ENCODE results near the gene BHLHA15.

BHLHA15 gene

DNA sequence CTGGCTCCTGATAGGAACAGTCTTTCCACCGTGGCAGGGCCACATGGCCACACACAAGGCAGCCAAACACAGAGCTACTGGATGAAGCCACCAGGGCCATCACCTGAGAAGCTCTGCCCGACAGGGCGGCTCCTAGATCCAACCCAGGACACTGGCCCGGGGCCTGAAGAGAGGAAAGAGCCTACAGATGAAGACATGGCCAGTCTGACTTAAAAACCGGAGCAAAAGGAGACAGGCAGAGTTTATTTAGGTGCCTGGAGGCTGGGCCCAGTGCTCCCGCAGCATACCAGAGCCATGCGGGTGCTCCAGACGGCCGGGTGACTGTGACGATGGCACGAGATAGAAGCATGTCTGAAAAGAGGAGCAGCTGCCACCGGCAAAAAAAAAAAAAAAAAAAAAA lies 36.9 kb downstream of the BHLHA15 start:
- Histone ChIP-seq H3K27ac (ENCODE audit: extremely low read depth, low read depth, low read length) (no peak overlapping the region), H3K36me3 (ENCODE audit: control insufficient read depth in 2 of 2, insufficient read depth in 1 of 2, low read length in 2 of 2) (peaks cover 3 to 4% of the 10 kb centered on the region in 2 experiments; a peak in 2 of 3 replicates), H3K4me3 (ENCODE audit: low read depth, low read length) (no peak overlapping the region), H3K9me3 (ENCODE audit: control insufficient read depth, insufficient read depth, low read depth, low read length) (no peaks in the 10 kb centered on the region), H3K4me1 (ENCODE audit: control insufficient read depth, insufficient read depth, low read length) (peaks cover 2% of the 10 kb centered on the region; the same call in 1 of the 2 replicates)
- CTCF ChIA-PET = interaction anchor here (0.5 kb wide), 1 partner anchor 624 kb away, joined by 4 read pairs; no protein-coding TSS in a partner anchor
- no peak for TF ChIP-seq ZNF658 (tag by site-specific recombination; IDR thresholded peaks at IDR 0.05)
- TF ChIP-seq ZNF175 (tag by site-specific recombination; IDR thresholded peaks at IDR 0.05) = no peak
- TF ChIP-seq ZNF521 (tag by site-specific recombination; IDR thresholded peaks at IDR 0.05) = no peak
- no peak for TF ChIP-seq HOXD13 (CRISPR knock-in tag; IDR thresholded peaks at IDR 0.05; ENCODE audit: borderline replicate concordance)
- TF ChIP-seq ZNF2 (tag by site-specific recombination; IDR thresholded peaks at IDR 0.05) = no peak
- no peak for TF ChIP-seq ZNF114 (tag by site-specific recombination; IDR thresholded peaks at IDR 0.05)
- no peak for TF ChIP-seq ZNF433 (tag by site-specific recombination; IDR thresholded peaks at IDR 0.05; ENCODE audit: low read depth)
- TF ChIP-seq ZNF514 (tag by site-specific recombination; IDR thresholded peaks at IDR 0.05) = no peak
- no peak for TF ChIP-seq ZNF561 (tag by site-specific recombination; IDR thresholded peaks at IDR 0.05; ENCODE audit: borderline replicate concordance)
- TF ChIP-seq ZNF350 (tag by site-specific recombination; IDR thresholded peaks at IDR 0.05) = no peak
- TF ChIP-seq ZNF791 (tag by site-specific recombination; IDR thresholded peaks at IDR 0.05) = no peak
- no peak for TF ChIP-seq ZNF174 (tag by site-specific recombination; IDR thresholded peaks at IDR 0.05)
- no peak for TF ChIP-seq SP3 (tag by site-specific recombination; IDR thresholded peaks at IDR 0.05)
- no peak for TF ChIP-seq TRIM28 (IDR thresholded peaks at IDR 0.05; ENCODE audit: borderline replicate concordance, low read length)
- TF ChIP-seq, protein P1, sequence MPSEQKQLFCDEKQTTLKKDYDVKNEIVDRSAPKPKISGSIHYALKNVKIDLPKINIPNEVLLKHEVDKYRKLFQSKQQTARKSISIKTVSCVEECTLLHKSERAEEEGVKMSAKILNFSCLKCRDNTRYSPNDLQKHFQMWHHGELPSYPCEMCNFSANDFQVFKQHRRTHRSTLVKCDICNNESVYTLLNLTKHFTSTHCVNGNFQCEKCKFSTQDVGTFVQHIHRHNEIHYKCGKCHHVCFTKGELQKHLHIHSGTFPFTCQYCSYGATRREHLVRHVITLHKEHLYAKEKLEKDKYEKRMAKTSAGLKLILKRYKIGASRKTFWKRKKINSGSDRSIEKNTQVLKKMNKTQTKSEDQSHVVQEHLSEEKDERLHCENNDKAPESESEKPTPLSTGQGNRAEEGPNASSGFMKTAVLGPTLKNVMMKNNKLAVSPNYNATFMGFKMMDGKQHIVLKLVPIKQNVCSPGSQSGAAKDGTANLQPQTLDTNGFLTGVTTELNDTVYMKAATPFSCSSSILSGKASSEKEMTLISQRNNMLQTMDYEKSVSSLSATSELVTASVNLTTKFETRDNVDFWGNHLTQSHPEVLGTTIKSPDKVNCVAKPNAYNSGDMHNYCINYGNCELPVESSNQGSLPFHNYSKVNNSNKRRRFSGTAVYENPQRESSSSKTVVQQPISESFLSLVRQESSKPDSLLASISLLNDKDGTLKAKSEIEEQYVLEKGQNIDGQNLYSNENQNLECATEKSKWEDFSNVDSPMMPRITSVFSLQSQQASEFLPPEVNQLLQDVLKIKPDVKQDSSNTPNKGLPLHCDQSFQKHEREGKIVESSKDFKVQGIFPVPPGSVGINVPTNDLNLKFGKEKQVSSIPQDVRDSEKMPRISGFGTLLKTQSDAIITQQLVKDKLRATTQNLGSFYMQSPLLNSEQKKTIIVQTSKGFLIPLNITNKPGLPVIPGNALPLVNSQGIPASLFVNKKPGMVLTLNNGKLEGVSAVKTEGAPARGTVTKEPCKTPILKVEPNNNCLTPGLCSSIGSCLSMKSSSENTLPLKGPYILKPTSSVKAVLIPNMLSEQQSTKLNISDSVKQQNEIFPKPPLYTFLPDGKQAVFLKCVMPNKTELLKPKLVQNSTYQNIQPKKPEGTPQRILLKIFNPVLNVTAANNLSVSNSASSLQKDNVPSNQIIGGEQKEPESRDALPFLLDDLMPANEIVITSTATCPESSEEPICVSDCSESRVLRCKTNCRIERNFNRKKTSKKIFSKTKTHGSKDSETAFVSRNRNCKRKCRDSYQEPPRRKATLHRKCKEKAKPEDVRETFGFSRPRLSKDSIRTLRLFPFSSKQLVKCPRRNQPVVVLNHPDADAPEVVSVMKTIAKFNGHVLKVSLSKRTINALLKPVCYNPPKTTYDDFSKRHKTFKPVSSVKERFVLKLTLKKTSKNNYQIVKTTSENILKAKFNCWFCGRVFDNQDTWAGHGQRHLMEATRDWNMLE (tag by site-specific recombination; conservative IDR thresholded peaks at IDR 0.05; ENCODE audit: low read depth) = no peak
- TF ChIP-seq YY2 (tag by site-specific recombination; IDR thresholded peaks at IDR 0.05) = no peak
- POLR2A ChIA-PET = no interaction called here

DNA sequence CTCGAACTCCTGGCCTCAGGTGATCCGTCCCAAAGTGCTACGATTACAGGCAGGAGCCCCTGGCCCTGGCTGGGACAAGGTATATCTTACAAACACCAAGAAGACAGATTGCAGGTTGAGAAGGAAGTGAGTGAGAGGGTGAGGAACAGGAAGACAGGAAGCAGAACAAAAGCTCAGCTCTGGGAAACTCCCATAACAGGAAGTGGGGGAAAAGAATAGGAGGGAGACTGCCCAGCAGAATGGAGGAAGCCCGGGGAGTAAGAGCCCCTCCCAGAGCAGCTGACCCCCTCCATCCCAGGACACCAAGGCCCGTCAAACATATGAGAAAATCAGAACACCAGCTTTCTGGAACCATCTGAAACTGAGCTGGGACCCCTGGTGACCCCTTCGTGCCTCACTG lies 37.9 kb downstream of the BHLHA15 start:
- no peak overlapping the region for H3K4me3 ChIP-seq (ENCODE audit: low read depth, low read length)
- H3K36me3 ChIP-seq (ENCODE audit: control insufficient read depth in 2 of 2, insufficient read depth in 1 of 2, low read length in 2 of 2) = peaks cover 1 to 4% of the 10 kb centered on the region in 2 experiments; a peak in 2 of 3 replicates
- H3K9me3 ChIP-seq (ENCODE audit: control insufficient read depth, insufficient read depth, low read depth, low read length) = no peaks in the 10 kb centered on the region
- ChIA-PET CTCF (interaction anchor here (0.6 kb wide), 1 partner anchor 17 kb away, joined by 4 read pairs; no protein-coding TSS in a partner anchor), POLR2A (no interaction called here)
- peaks cover 2% of the 10 kb centered on the region; the same call in 1 of the 2 replicates for H3K4me1 ChIP-seq (ENCODE audit: control insufficient read depth, insufficient read depth, low read length)
- no peak overlapping the region for H3K27ac ChIP-seq (ENCODE audit: extremely low read depth, low read depth, low read length)
- TF ChIP-seq, protein P2, sequence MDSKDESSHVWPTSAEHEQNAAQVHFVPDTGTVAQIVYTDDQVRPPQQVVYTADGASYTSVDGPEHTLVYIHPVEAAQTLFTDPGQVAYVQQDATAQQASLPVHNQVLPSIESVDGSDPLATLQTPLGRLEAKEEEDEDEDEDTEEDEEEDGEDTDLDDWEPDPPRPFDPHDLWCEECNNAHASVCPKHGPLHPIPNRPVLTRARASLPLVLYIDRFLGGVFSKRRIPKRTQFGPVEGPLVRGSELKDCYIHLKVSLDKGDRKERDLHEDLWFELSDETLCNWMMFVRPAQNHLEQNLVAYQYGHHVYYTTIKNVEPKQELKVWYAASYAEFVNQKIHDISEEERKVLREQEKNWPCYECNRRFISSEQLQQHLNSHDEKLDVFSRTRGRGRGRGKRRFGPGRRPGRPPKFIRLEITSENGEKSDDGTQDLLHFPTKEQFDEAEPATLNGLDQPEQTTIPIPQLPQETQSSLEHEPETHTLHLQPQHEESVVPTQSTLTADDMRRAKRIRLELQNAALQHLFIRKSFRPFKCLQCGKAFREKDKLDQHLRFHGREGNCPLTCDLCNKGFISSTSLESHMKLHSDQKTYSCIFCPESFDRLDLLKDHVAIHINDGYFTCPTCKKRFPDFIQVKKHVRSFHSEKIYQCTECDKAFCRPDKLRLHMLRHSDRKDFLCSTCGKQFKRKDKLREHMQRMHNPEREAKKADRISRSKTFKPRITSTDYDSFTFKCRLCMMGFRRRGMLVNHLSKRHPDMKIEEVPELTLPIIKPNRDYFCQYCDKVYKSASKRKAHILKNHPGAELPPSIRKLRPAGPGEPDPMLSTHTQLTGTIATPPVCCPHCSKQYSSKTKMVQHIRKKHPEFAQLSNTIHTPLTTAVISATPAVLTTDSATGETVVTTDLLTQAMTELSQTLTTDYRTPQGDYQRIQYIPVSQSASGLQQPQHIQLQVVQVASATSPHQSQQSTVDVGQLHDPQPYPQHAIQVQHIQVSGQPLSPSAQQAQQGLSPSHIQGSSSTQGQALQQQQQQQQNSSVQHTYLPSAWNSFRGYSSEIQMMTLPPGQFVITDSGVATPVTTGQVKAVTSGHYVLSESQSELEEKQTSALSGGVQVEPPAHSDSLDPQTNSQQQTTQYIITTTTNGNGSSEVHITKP (tag by site-specific recombination; IDR thresholded peaks at IDR 0.05) = no peak
- TF ChIP-seq, protein P3, sequence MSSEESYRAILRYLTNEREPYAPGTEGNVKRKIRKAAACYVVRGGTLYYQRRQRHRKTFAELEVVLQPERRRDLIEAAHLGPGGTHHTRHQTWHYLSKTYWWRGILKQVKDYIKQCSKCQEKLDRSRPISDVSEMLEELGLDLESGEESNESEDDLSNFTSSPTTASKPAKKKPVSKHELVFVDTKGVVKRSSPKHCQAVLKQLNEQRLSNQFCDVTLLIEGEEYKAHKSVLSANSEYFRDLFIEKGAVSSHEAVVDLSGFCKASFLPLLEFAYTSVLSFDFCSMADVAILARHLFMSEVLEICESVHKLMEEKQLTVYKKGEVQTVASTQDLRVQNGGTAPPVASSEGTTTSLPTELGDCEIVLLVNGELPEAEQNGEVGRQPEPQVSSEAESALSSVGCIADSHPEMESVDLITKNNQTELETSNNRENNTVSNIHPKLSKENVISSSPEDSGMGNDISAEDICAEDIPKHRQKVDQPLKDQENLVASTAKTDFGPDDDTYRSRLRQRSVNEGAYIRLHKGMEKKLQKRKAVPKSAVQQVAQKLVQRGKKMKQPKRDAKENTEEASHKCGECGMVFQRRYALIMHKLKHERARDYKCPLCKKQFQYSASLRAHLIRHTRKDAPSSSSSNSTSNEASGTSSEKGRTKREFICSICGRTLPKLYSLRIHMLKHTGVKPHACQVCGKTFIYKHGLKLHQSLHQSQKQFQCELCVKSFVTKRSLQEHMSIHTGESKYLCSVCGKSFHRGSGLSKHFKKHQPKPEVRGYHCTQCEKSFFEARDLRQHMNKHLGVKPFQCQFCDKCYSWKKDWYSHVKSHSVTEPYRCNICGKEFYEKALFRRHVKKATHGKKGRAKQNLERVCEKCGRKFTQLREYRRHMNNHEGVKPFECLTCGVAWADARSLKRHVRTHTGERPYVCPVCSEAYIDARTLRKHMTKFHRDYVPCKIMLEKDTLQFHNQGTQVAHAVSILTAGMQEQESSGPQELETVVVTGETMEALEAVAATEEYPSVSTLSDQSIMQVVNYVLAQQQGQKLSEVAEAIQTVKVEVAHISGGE (tag by site-specific recombination; conservative IDR thresholded peaks at IDR 0.05; ENCODE audit: low read depth) = peak; percentile 61

Measured in HEK293 (cell line).